ENCODE data around the gene FMN1.

The FMN1 gene

GRCh38 chr15:33115191-33115861 lies 79.2 kb downstream of the FMN1 start:
- no peak for DNase-seq

- DNase-seq: no peak
Measured at GRCh38 chr15:33114374-33114717, 80.2 kb downstream of the FMN1 start.

- no peak for DNase-seq
Measured at GRCh38 chr15:33113666-33114373, 80.7 kb downstream of the FMN1 start.

- no peak for DNase-seq
Measured at GRCh38 chr15:33112541-33113105, 81.9 kb downstream of the FMN1 start.

GRCh38 chr15:33111041-33111451 lies 83.5 kb downstream of the FMN1 start:
- no peak for DNase-seq

- DNase-seq: no peak
Measured at GRCh38 chr15:33109345-33109744, 85.2 kb downstream of the FMN1 start.

GRCh38 chr15:33108518-33108917 lies 86.0 kb downstream of the FMN1 start:
- no peak for DNase-seq

GRCh38 chr15:33107950-33108349 lies 86.6 kb downstream of the FMN1 start:
- DNase-seq: no peak

- DNase-seq: peak; percentile 71
Measured at GRCh38 chr15:33104212-33104611, 90.3 kb downstream of the FMN1 start.

- DNase-seq: no peak
Measured at GRCh38 chr15:33101036-33101435, 93.5 kb downstream of the FMN1 start.

GRCh38 chr15:33100314-33100713 lies 94.2 kb downstream of the FMN1 start:
- peak; percentile 47 for DNase-seq

GRCh38 chr15:33099739-33100138 lies 94.8 kb downstream of the FMN1 start:
- DNase-seq: no peak

- DNase-seq: no peak
Measured at GRCh38 chr15:33099213-33099612, 95.3 kb downstream of the FMN1 start.

GRCh38 chr15:33098094-33099058 lies 96.1 kb downstream of the FMN1 start:
- DNase-seq: peak; percentile 25

GRCh38 chr15:33096134-33096533 lies 98.4 kb downstream of the FMN1 start:
- DNase-seq: no peak

- no peak for DNase-seq
Measured at GRCh38 chr15:33095641-33096040, 98.9 kb downstream of the FMN1 start.

- no peak for DNase-seq
Measured at GRCh38 chr15:33094336-33094735, 100.2 kb downstream of the FMN1 start.

- DNase-seq: no peak
Measured at GRCh38 chr15:33093222-33093621, 101.3 kb downstream of the FMN1 start.

GRCh38 chr15:33091983-33092693 lies 102.4 kb downstream of the FMN1 start:
- no peak for DNase-seq

GRCh38 chr15:33089878-33090757 lies 104.4 kb downstream of the FMN1 start:
- DNase-seq: peak; percentile 57

GRCh38 chr15:33089165-33089877 lies 105.2 kb downstream of the FMN1 start:
- no peak for DNase-seq

Data from hematopoietic multipotent progenitor cell treated with erythropoietin and hydrocortisone succinate and interleukin-3 and kit ligand, for 4 days (in vitro differentiated cells).